ENCODE data around the gene ATXN10.

Gene ATXN10

DNA sequence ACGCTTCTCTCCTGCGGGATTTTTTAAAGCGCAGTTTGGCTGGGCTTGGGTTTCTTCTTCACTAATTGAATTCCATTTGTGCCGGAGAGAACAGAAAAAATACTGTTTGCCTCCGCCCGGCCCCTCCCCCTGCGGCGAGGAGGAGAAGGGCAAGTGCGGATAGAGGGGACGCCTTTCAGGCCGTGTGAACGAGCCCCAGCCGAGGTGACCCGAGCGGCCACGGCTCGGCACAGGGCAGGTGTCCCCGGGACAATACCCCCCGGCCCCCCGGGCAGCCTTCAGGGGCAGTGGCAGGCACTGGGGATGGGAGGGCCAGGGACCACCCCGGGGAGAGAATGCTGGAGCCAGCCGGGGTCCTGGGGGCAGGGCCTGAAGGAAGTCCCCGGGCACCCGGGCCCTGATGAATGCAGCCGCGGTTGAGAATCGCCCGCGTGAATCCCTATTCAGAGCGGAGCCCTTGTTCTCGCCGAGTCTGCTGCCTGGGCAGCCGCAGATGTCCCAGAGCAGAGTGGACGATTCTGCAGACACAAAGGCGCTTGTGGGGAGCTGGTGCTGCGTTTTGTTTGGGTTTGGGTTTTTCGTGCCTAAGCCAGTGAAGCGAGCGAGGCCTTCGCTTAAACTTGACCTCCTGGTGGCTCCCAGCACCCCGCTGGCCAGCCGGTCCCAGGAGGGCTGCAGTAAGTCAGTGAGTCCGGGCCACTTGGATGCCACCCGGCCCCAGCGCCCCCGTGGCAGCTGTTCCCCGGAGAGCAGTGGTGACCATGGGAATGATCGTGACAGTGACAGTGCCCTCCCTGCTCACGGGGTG lies 209.3 kb downstream of the ATXN10 start:
- Histone ChIP-seq H2BK5ac (ENCODE audit: low read depth, low read length, poor library complexity) (no peak overlapping the region), H3K4me2 (ENCODE audit: low read length) (no peak overlapping the region), H4K12ac (ENCODE audit: low read depth, low read length) (no peak overlapping the region), H2BK12ac (ENCODE audit: low read length) (no peak overlapping the region), H3K79me2 (ENCODE audit: control insufficient read depth, insufficient read depth, low read length, poor library complexity) (no peaks in the 10 kb centered on the region), H3K27me3 (ENCODE audit: insufficient read depth, low read length) (peaks cover 13% of the 10 kb centered on the region), H2AK5ac (ENCODE audit: low read length) (no peak overlapping the region), H3K18ac (ENCODE audit: low read length) (no peak overlapping the region), H2AFZ (ENCODE audit: insufficient read depth, low read length, poor library complexity) (no peak overlapping the region), H4K91ac (ENCODE audit: low read depth, low read length) (no peak overlapping the region), H2BK120ac (ENCODE audit: insufficient read depth, low read length, poor library complexity) (no peak overlapping the region), H3K36me3 (ENCODE audit: control insufficient read depth in 1 of 2, insufficient read depth in 2 of 2, low read length in 2 of 2) (no peaks in the 10 kb centered on the region), H3K14ac (ENCODE audit: low read length) (no peak overlapping the region), H3K4me3 (ENCODE audit: low read depth, low read length) (no peak overlapping the region), H3K9me3 (ENCODE audit: insufficient read depth, low read depth, low read length) (no peaks in the 10 kb centered on the region), H4K8ac (ENCODE audit: low read depth, low read length) (no peak overlapping the region), H3K23ac (ENCODE audit: low read length) (no peak overlapping the region), H3K79me1 (ENCODE audit: low read length) (no peaks in the 10 kb centered on the region), H3K27ac (ENCODE audit: low read depth, low read length) (no peak overlapping the region), H3K9ac (ENCODE audit: low read length) (no peak overlapping the region), H3K4me1 (ENCODE audit: control insufficient read depth in 1 of 2, insufficient read depth in 2 of 2, low read length in 2 of 2) (no peaks in the 10 kb centered on the region), H3K4ac (ENCODE audit: low read depth, low read length) (no peak overlapping the region)
- DNase-seq = no peak
- no CpG with 5 or more reads among the region's 49 CpGs for WGBS (ENCODE audit: extremely low coverage, insufficient coverage, insufficient read length)

DNA sequence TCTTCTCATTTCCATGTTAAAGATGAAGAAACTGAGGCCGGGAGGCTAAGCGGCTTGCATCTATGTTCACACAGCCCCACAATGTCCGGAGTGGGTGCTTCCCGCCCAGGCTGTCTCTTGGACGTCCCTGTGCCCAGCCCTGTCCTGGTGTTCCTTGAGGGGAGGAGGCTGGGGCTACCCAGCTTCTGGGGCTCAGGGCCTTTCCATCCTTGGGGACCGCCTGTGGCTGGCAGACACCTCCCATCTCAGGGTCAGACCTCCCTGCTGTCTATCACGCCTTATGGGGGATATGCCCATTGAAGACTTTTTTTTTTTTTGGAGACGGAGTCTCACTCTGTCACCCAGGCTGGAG lies 209.9 kb downstream of the ATXN10 start:
- no peak overlapping the region for H3K23ac ChIP-seq (ENCODE audit: low read length)

GRCh38 chr22:45882881-45883810 lies 211.5 kb downstream of the ATXN10 start:
- H3K4ac ChIP-seq (ENCODE audit: low read depth, low read length) = no peak overlapping the region
- no peak overlapping the region for H3K18ac ChIP-seq (ENCODE audit: low read length)
- no peak for DNase-seq
- no peak overlapping the region for H3K4me3 ChIP-seq (ENCODE audit: low read depth, low read length)
- H3K9me3 ChIP-seq (ENCODE audit: insufficient read depth, low read depth, low read length) = no peaks in the 10 kb centered on the region
- H4K12ac ChIP-seq (ENCODE audit: low read depth, low read length) = no peak overlapping the region
- no CpG with 5 or more reads among the region's 32 CpGs for WGBS (ENCODE audit: extremely low coverage, insufficient coverage, insufficient read length)
- no peak overlapping the region for H3K9ac ChIP-seq (ENCODE audit: low read length)
- no peak overlapping the region for H2BK120ac ChIP-seq (ENCODE audit: insufficient read depth, low read length, poor library complexity)
- no peaks in the 10 kb centered on the region for H3K79me2 ChIP-seq (ENCODE audit: control insufficient read depth, insufficient read depth, low read length, poor library complexity)
- H3K14ac ChIP-seq (ENCODE audit: low read length) = no peak overlapping the region
- no peaks in the 10 kb centered on the region for H3K36me3 ChIP-seq (ENCODE audit: control insufficient read depth in 1 of 2, insufficient read depth in 2 of 2, low read length in 2 of 2)
- H4K8ac ChIP-seq (ENCODE audit: low read depth, low read length) = no peak overlapping the region
- peaks cover 13% of the 10 kb centered on the region for H3K27me3 ChIP-seq (ENCODE audit: insufficient read depth, low read length)
- H3K23ac ChIP-seq (ENCODE audit: low read length) = no peak overlapping the region
- no peak overlapping the region for H2AK5ac ChIP-seq (ENCODE audit: low read length)
- no peak overlapping the region for H3K27ac ChIP-seq (ENCODE audit: low read depth, low read length)
- H2AFZ ChIP-seq (ENCODE audit: insufficient read depth, low read length, poor library complexity) = no peak overlapping the region
- no peaks in the 10 kb centered on the region for H3K4me1 ChIP-seq (ENCODE audit: control insufficient read depth in 1 of 2, insufficient read depth in 2 of 2, low read length in 2 of 2)
- H3K4me2 ChIP-seq (ENCODE audit: low read length) = no peak overlapping the region
- no peaks in the 10 kb centered on the region for H3K79me1 ChIP-seq (ENCODE audit: low read length)
- no peak overlapping the region for H4K91ac ChIP-seq (ENCODE audit: low read depth, low read length)
- H2BK5ac ChIP-seq (ENCODE audit: low read depth, low read length, poor library complexity) = no peak overlapping the region
- no peak overlapping the region for H2BK12ac ChIP-seq (ENCODE audit: low read length)

More for the DNA sequence above, 209.9 kb downstream of the ATXN10 start:
- Histone ChIP-seq H3K4me3 (ENCODE audit: low read depth, low read length) (no peak overlapping the region), H3K4me1 (ENCODE audit: control insufficient read depth in 1 of 2, insufficient read depth in 2 of 2, low read length in 2 of 2) (no peaks in the 10 kb centered on the region), H3K4ac (ENCODE audit: low read depth, low read length) (no peak overlapping the region), H2BK12ac (ENCODE audit: low read length) (no peak overlapping the region), H3K27me3 (ENCODE audit: insufficient read depth, low read length) (peaks cover 13% of the 10 kb centered on the region), H2AFZ (ENCODE audit: insufficient read depth, low read length, poor library complexity) (no peak overlapping the region), H3K9me3 (ENCODE audit: insufficient read depth, low read depth, low read length) (no peaks in the 10 kb centered on the region), H4K91ac (ENCODE audit: low read depth, low read length) (no peak overlapping the region), H3K27ac (ENCODE audit: low read depth, low read length) (no peak overlapping the region), H3K9ac (ENCODE audit: low read length) (no peak overlapping the region), H3K4me2 (ENCODE audit: low read length) (no peak overlapping the region), H2BK120ac (ENCODE audit: insufficient read depth, low read length, poor library complexity) (no peak overlapping the region), H2BK5ac (ENCODE audit: low read depth, low read length, poor library complexity) (no peak overlapping the region), H4K12ac (ENCODE audit: low read depth, low read length) (no peak overlapping the region), H3K36me3 (ENCODE audit: control insufficient read depth in 1 of 2, insufficient read depth in 2 of 2, low read length in 2 of 2) (no peaks in the 10 kb centered on the region), H3K79me2 (ENCODE audit: control insufficient read depth, insufficient read depth, low read length, poor library complexity) (no peaks in the 10 kb centered on the region), H4K8ac (ENCODE audit: low read depth, low read length) (no peak overlapping the region), H3K14ac (ENCODE audit: low read length) (no peak overlapping the region), H3K18ac (ENCODE audit: low read length) (no peak overlapping the region), H3K79me1 (ENCODE audit: low read length) (no peaks in the 10 kb centered on the region), H2AK5ac (ENCODE audit: low read length) (no peak overlapping the region)
- no peak for DNase-seq
- WGBS (ENCODE audit: extremely low coverage, insufficient coverage, insufficient read length) = no CpG with 5 or more reads among the region's 8 CpGs

GRCh38 chr22:45883811-45884170 lies 212.2 kb downstream of the ATXN10 start:
- H4K12ac ChIP-seq (ENCODE audit: low read depth, low read length) = no peak overlapping the region

More at GRCh38 chr22:45883811-45884170, 212.2 kb downstream of the ATXN10 start:
- H3K4ac ChIP-seq (ENCODE audit: low read depth, low read length) = no peak overlapping the region
- no peak overlapping the region for H3K4me3 ChIP-seq (ENCODE audit: low read depth, low read length)
- no peak overlapping the region for H4K91ac ChIP-seq (ENCODE audit: low read depth, low read length)
- no peak overlapping the region for H3K14ac ChIP-seq (ENCODE audit: low read length)
- no peaks in the 10 kb centered on the region for H3K4me1 ChIP-seq (ENCODE audit: control insufficient read depth in 1 of 2, insufficient read depth in 2 of 2, low read length in 2 of 2)
- no peak overlapping the region for H3K23ac ChIP-seq (ENCODE audit: low read length)
- no peaks in the 10 kb centered on the region for H3K79me2 ChIP-seq (ENCODE audit: control insufficient read depth, insufficient read depth, low read length, poor library complexity)
- no peak overlapping the region for H3K27ac ChIP-seq (ENCODE audit: low read depth, low read length)
- WGBS (ENCODE audit: extremely low coverage, insufficient coverage, insufficient read length) = no CpG with 5 or more reads among the region's 8 CpGs
- H3K4me2 ChIP-seq (ENCODE audit: low read length) = no peak overlapping the region
- H3K18ac ChIP-seq (ENCODE audit: low read length) = no peak overlapping the region
- H3K79me1 ChIP-seq (ENCODE audit: low read length) = no peaks in the 10 kb centered on the region
- H3K9ac ChIP-seq (ENCODE audit: low read length) = no peak overlapping the region
- no peaks in the 10 kb centered on the region for H3K9me3 ChIP-seq (ENCODE audit: insufficient read depth, low read depth, low read length)
- no peak overlapping the region for H2AFZ ChIP-seq (ENCODE audit: insufficient read depth, low read length, poor library complexity)
- H4K8ac ChIP-seq (ENCODE audit: low read depth, low read length) = no peak overlapping the region
- DNase-seq = no peak
- no peak overlapping the region for H2BK12ac ChIP-seq (ENCODE audit: low read length)
- no peak overlapping the region for H2AK5ac ChIP-seq (ENCODE audit: low read length)
- no peak overlapping the region for H2BK120ac ChIP-seq (ENCODE audit: insufficient read depth, low read length, poor library complexity)
- peaks cover 13% of the 10 kb centered on the region for H3K27me3 ChIP-seq (ENCODE audit: insufficient read depth, low read length)
- no peaks in the 10 kb centered on the region for H3K36me3 ChIP-seq (ENCODE audit: control insufficient read depth in 1 of 2, insufficient read depth in 2 of 2, low read length in 2 of 2)
- H2BK5ac ChIP-seq (ENCODE audit: low read depth, low read length, poor library complexity) = no peak overlapping the region

Data from trophoblast cell (in vitro differentiated cells and primary cell).